Panc1 (cell line): ENCODE results near the gene LIMK2. TPM values are rescaled to one million over a fixed set of nuclear protein-coding genes. Genes with fewer than 3 reads are reported as not detected.

Experiments used
- ATAC-seq: fragments of 200-7000 bp; cut with Tn5 transposase; 2 replicates; pipeline ENCODE4 v1.9.1; 2020; ENCODE audit warnings: mild to moderate bottlenecking, moderate library complexity
- BruUV-seq: library from RNA; stranded (reverse); fragments of 400-500 nt; replicated peaks from 2 replicates; lab custom pipeline; 2021; lab: Mats Ljungman, UMichigan
- CTCF ChIA-PET: fragments of 300-600 bp; sonication (Branson Sonifier 250); formaldehyde crosslinking; loops from one replicate; lab custom pipeline; 2022; ENCODE audit warnings: antibody characterized with exemption; lab: Charles Lee
- POLR2A ChIA-PET: fragments of 300-600 bp; sonication (Branson Sonifier 250); formaldehyde crosslinking; loops from one replicate; lab custom pipeline; 2022; ENCODE audit warnings: antibody characterized with exemption; lab: Charles Lee
- DNase-seq: peaks from one replicate; pipeline ENCODE4 v3.0.0-alpha.2; 2010; ENCODE audit warnings: low read depth, low spot score
- H3K27ac ChIP-seq: 2 replicates; pipeline ENCODE4 v1.5.1; 2011; ENCODE audit warnings: mild to moderate bottlenecking, low read length, inconsistent platforms
- H3K27me3 ChIP-seq: fragments of 200-500 bp; sonication (Bioruptor generic); 2 replicates; pipeline ENCODE4 v1.6.0; 2014; ENCODE audit warnings: low read length, inconsistent platforms; ENCODE audit not compliant: control insufficient read depth, insufficient read depth
- H3K36me3 ChIP-seq: fragments of 200-500 bp; sonication (Bioruptor generic); 2 replicates; pipeline ENCODE4 v1.5.1; 2014; ENCODE audit warnings: inconsistent platforms, mild to moderate bottlenecking, low read length, moderate library complexity; ENCODE audit not compliant: control insufficient read depth, insufficient read depth
- H3K4me1 ChIP-seq: 2 replicates; pipeline ENCODE4 v1.5.1; 2011; ENCODE audit warnings: inconsistent platforms, mild to moderate bottlenecking, low read length, moderate library complexity; ENCODE audit not compliant: control insufficient read depth, insufficient read depth
- H3K4me3 ChIP-seq, 2 experiments: 2 replicates each; pipeline ENCODE4 v1.5.1; 2011 to 2012; ENCODE audit warnings: low read depth in 2 of 2, low read length in 2 of 2, mild to moderate bottlenecking in 2 of 2, inconsistent platforms in 1 of 2, moderate library complexity in 1 of 2
- H3K9me3 ChIP-seq: fragments of 200-500 bp; sonication (Bioruptor generic); 2 replicates; pipeline ENCODE4 v1.5.1; 2014; ENCODE audit warnings: low read depth, mild to moderate bottlenecking, inconsistent platforms, low read length, moderate library complexity; ENCODE audit not compliant: control insufficient read depth, insufficient read depth
- CTCF ChIP-seq: fragments of 450-650 bp; IDR thresholded peaks from 2 replicates; pipeline ENCODE4 v1.5.1; 2017; ENCODE audit warnings: mild to moderate bottlenecking
- POLR2AphosphoS5 ChIP-seq: IDR thresholded peaks from 2 replicates; pipeline ENCODE4 v1.6.1; 2012; ENCODE audit warnings: mild to moderate bottlenecking, low read depth, low read length, moderate library complexity
- REST ChIP-seq, 2 experiments: IDR thresholded peaks; 2 replicates each; pipeline ENCODE4 v1.6.1; 2011 to 2012; ENCODE audit warnings: low read depth in 2 of 2, control low read depth in 1 of 2, low read length in 1 of 2, mild to moderate bottlenecking in 1 of 2, moderate library complexity in 1 of 2; ENCODE audit not compliant: insufficient read depth in 1 of 2
- SIN3A ChIP-seq: IDR thresholded peaks from 2 replicates; pipeline ENCODE4 v1.6.1; 2012; ENCODE audit warnings: low read depth, mild to moderate bottlenecking, low read length, moderate library complexity, borderline replicate concordance; ENCODE audit not compliant: insufficient read depth
- TCF7L2 ChIP-seq: IDR thresholded peaks from 2 replicates; pipeline ENCODE4 v1.6.1; 2011; ENCODE audit warnings: mild to moderate bottlenecking, low read depth, low read length, inconsistent platforms
- in situ Hi-C: cut with HindIII; loops from 2 replicates; pipeline ENCODE4 v1.10.0; 2016; ENCODE audit warnings: low sequenced_read_pairs, low pct_unique_long_range_greater_than_20kb
- intact Hi-C: fragments of 100-400 bp; cut with micrococcal nuclease; formaldehyde crosslinking; loops from one replicate; pipeline ENCODE4 v1.10.0; 2022; ENCODE audit not compliant: unreplicated experiment
- total RNA-seq: library from RNA; stranded (reverse); gene quantifications from one replicate; pipeline ENCODE4 v1.2.1, GENCODE V29; 2021; ENCODE audit not compliant: unreplicated experiment

The LIMK2 gene
- total RNA-seq, 1 experiment from 2014 or later = 12.6 TPM

- H3K4me1 ChIP-seq = no peaks in the 10 kb centered on the region
- H3K27me3 ChIP-seq = no peaks in the 10 kb centered on the region
- intact Hi-C loops (no loop called here), in situ Hi-C loops (no loop called here)
- ChIA-PET CTCF (no interaction called here), POLR2A (no interaction called here)
- DNase-seq (no peak), ATAC-seq (no peak)
- no TSS peak for BruUV-seq
- H3K27ac ChIP-seq = no peak overlapping the region
- no peak for TF ChIP-seq POLR2AphosphoS5
- no peak for TF ChIP-seq REST (IDR thresholded peaks at IDR 0.05; ENCODE audit: insufficient read depth in 1 of 2, low read depth in 2 of 2, low read length in 1 of 2)
- no peak for TF ChIP-seq CTCF
- no peak for TF ChIP-seq TCF7L2
- TF ChIP-seq SIN3A = no peak
- no peak overlapping the region for H3K4me3 ChIP-seq
- H3K9me3 ChIP-seq = no peaks in the 10 kb centered on the region
- H3K36me3 ChIP-seq = no peaks in the 10 kb centered on the region
Measured at GRCh38 chr22:31279327-31279669, 67.2 kb downstream of the LIMK2 start.

GRCh38 chr22:31279821-31280505 is 67.9 kb downstream of the LIMK2 start:
- H3K36me3 ChIP-seq = no peaks in the 10 kb centered on the region
- no peaks in the 10 kb centered on the region for H3K27me3 ChIP-seq
- DNase-seq = no peak
- no peak overlapping the region for H3K4me3 ChIP-seq
- H3K27ac ChIP-seq = no peak overlapping the region
- no TSS peak for BruUV-seq
- ChIA-PET POLR2A (no interaction called here), CTCF (no interaction called here)
- TF ChIP-seq SIN3A (no peak), REST (IDR thresholded peaks at IDR 0.05; ENCODE audit: insufficient read depth in 1 of 2, low read depth in 2 of 2, low read length in 1 of 2) (no peak), CTCF (no peak), TCF7L2 (no peak), POLR2AphosphoS5 (no peak)
- no peak for ATAC-seq
- H3K9me3 ChIP-seq = no peaks in the 10 kb centered on the region
- in situ Hi-C loops (no loop called here), intact Hi-C loops (no loop called here)
- H3K4me1 ChIP-seq = no peaks in the 10 kb centered on the region
